SU-DHL-6 (cell line): ENCODE data around the gene LTB4R.

ENCODE experiments used
- EZH2phosphoT487 ChIP-seq: fragments of 200-600 bp; sonication (generic), shearing (Covaris generic); conservative IDR thresholded peaks from 2 replicates; pipeline ENCODE4 v1.6.1; 2018; ENCODE audit warnings: mild to moderate bottlenecking, antibody characterized with exemption, low read length, moderate library complexity, mixed read lengths
- TF ChIP-seq, protein P1 (sequence below): fragments of 200-600 bp; sonication (generic); IDR thresholded peaks from one replicate; pipeline ENCODE4 v1.5.1; 2017; ENCODE audit warnings: antibody characterized with exemption, mild to moderate bottlenecking, low read length, moderate library complexity; ENCODE audit not compliant: insufficient read depth, poor library complexity, severe bottlenecking

DNA sequence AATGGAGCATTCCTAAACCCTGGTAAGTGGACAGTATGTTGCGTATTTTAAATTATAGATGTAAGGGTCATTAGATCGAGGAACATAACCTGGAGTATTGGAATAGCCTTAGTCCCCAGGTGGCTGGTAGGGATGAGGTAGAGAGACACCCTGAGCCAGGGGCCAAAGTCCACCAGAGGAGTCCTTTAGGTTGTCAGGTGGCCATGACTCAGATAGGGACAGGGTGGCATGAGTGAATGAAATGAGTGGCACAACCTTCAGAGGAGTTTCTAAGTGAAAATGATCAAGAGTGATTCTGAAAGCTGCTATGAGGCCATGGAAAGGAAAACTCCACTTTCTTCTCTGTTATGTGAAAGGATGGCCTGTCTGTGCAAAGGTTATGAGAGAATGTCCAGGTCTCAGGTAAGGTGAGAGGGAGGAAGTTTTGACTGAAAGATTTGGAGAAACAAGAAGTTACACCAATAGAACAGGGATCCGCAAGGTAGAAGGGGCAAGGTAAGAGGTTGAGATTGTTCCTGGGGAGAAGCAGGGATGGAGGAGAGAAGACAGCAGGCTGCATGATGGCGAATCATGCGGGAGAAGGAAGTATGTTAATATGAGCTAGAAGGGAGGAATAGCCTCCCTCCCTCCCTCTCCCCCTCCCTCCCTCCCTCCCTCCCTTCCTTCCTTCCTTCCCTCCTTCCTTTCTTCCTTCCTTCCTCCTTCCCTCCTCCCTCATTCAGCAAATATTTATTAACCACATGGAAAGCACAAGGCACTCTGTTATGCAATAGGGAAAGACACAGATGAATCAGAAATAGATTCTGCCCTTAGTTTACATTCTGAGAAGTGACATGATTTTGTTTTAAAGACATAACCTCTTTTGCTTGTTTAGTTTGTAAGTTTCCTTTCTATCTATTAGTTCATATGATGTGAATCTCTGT lies 42.5 kb downstream of the LTB4R start:
- TF ChIP-seq, protein P1, sequence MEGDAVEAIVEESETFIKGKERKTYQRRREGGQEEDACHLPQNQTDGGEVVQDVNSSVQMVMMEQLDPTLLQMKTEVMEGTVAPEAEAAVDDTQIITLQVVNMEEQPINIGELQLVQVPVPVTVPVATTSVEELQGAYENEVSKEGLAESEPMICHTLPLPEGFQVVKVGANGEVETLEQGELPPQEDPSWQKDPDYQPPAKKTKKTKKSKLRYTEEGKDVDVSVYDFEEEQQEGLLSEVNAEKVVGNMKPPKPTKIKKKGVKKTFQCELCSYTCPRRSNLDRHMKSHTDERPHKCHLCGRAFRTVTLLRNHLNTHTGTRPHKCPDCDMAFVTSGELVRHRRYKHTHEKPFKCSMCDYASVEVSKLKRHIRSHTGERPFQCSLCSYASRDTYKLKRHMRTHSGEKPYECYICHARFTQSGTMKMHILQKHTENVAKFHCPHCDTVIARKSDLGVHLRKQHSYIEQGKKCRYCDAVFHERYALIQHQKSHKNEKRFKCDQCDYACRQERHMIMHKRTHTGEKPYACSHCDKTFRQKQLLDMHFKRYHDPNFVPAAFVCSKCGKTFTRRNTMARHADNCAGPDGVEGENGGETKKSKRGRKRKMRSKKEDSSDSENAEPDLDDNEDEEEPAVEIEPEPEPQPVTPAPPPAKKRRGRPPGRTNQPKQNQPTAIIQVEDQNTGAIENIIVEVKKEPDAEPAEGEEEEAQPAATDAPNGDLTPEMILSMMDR = no peak
- TF ChIP-seq EZH2phosphoT487 = no peak
